Measurements from ENCODE around the gene EBPL. TPM values are rescaled to one million over a fixed set of nuclear protein-coding genes. Genes with fewer than 3 reads are reported as not detected.

EBPL gene
- total RNA-seq, 1 experiment from 2014 or later: 105 TPM

DNA sequence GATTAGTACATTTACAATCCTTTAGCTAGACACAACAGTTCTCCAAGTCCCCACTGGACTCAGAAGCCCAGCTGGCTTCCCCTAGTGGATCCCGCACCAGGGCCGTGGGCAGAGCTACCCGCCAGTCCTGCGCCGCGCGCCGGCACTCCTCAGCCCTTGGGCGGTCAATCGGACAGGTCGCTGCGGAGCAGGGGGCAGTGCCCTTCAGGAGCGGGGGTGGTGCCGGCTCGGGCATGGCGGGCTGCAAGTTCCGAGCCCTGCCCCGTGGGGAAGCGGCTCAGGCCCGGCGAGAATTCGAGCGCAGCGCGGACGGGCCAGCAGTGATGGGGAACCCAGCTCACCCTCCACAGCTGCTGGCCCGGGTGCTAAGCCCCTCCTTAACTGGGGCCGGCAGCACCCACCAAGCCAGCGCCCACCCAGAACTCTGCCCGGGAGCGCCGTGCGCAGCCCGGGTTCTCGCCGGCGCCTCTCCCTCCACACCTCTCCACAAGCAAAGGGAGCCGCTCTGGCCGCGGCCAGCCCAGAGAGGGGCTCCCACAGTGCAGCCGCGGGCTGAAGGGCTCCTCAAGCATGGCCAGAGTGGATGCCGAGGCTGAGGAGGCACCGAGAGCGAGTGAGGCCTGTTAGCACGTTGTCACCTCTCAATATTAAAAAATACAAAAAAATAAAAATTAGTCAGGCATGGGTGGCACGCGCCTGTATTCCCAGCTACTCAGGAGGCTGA lies 12.9 kb downstream of the EBPL start:
- no peak overlapping the region for H3K4me3 Mint-ChIP-seq (ENCODE audit: unreplicated experiment)
- intact Hi-C loops (cut with micrococcal nuclease; ENCODE audit: unreplicated experiment): no loop called here
- no peaks in the 10 kb centered on the region for H3K27me3 ChIP-seq (replicated peaks; ENCODE audit: control insufficient read depth, insufficient read depth, low read length)

DNA sequence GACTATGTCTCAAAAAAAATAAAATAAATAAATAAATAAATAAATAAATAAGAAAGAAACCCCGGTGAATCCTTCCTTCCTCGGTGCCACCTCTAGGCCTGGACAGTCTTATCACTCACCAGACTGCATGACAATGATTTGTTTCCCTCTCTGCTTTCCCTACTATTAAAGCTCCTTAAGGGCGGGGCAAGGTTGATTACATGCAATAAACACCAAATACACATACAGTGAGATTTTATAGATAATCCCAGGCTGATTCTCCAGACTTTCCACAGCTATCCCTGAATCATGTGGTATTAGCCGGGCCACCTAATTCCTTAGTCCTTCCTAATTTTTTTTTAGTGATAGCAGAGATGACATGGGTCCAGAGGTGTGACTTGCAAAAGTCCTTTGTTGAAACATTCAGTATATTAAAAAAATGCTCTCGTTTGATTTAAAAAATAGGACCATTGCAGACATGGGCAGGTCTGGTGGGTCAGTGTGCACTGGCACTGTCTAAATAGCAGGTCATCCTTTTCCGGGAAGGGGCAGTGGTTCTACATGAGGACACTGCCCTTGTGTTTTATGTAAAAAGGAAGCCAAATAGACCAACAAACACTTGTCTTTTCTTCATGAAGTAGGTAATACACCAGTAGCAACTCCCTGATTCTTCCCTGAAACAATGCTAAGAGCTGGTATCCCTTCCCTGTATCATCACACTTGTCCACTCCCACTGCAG lies 14.5 kb downstream of the EBPL start:
- Histone ChIP-seq H3K4me1 (no peaks in the 10 kb centered on the region), H3K9me3 (peaks cover 8% of the 10 kb centered on the region; the same call in 1 of the 2 replicates), H3K36me3 (ENCODE audit: control insufficient read depth, insufficient read depth, low read length) (peaks cover 2% of the 10 kb centered on the region), H3K27me3 (replicated peaks; ENCODE audit: control insufficient read depth, insufficient read depth, low read length) (no peaks in the 10 kb centered on the region), H3K4me3 (ENCODE audit: low read depth, low read length) (no peak overlapping the region)
- DNase-seq: no peak
- no peaks in the 10 kb centered on the region for H3K27me3 Mint-ChIP-seq (ENCODE audit: insufficient read depth, unreplicated experiment)
- no peaks in the 10 kb centered on the region for H3K4me1 Mint-ChIP-seq (ENCODE audit: low read depth, unreplicated experiment)
- ChIA-PET CTCF (no interaction called here), POLR2A (no interaction called here)
- H3K27ac Mint-ChIP-seq (ENCODE audit: unreplicated experiment): no peak overlapping the region
- TF ChIP-seq, protein P1, sequence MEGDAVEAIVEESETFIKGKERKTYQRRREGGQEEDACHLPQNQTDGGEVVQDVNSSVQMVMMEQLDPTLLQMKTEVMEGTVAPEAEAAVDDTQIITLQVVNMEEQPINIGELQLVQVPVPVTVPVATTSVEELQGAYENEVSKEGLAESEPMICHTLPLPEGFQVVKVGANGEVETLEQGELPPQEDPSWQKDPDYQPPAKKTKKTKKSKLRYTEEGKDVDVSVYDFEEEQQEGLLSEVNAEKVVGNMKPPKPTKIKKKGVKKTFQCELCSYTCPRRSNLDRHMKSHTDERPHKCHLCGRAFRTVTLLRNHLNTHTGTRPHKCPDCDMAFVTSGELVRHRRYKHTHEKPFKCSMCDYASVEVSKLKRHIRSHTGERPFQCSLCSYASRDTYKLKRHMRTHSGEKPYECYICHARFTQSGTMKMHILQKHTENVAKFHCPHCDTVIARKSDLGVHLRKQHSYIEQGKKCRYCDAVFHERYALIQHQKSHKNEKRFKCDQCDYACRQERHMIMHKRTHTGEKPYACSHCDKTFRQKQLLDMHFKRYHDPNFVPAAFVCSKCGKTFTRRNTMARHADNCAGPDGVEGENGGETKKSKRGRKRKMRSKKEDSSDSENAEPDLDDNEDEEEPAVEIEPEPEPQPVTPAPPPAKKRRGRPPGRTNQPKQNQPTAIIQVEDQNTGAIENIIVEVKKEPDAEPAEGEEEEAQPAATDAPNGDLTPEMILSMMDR (IDR thresholded peaks at IDR 0.05; ENCODE audit: insufficient read depth in 1 of 2, low read depth in 1 of 2, low read length in 1 of 2, severe bottlenecking in 1 of 2, unreplicated experiment in 1 of 2): no peak
- H3K36me3 Mint-ChIP-seq (ENCODE audit: insufficient read depth, unreplicated experiment): peaks cover 39% of the 10 kb centered on the region
- no TSS peak for BruUV-seq (replicated peaks)
- no peaks in the 10 kb centered on the region for H3K9me3 Mint-ChIP-seq (ENCODE audit: unreplicated experiment)
- intact Hi-C loops (cut with micrococcal nuclease; ENCODE audit: unreplicated experiment): no loop called here
- no peak overlapping the region for H3K4me3 Mint-ChIP-seq (ENCODE audit: unreplicated experiment)

More for the DNA sequence above, 12.9 kb downstream of the EBPL start:
- no peaks in the 10 kb centered on the region for H3K4me1 Mint-ChIP-seq (ENCODE audit: low read depth, unreplicated experiment)
- no peaks in the 10 kb centered on the region for H3K9me3 Mint-ChIP-seq (ENCODE audit: unreplicated experiment)
- Histone ChIP-seq H3K36me3 (ENCODE audit: control insufficient read depth, insufficient read depth, low read length) (peaks cover 2% of the 10 kb centered on the region), H3K9me3 (peaks cover 8% of the 10 kb centered on the region; the same call in 1 of the 2 replicates), H3K4me3 (ENCODE audit: low read depth, low read length) (no peak overlapping the region), H3K4me1 (no peaks in the 10 kb centered on the region)
- no peak for DNase-seq
- ChIA-PET CTCF (no interaction called here), POLR2A (no interaction called here)
- peaks cover 40% of the 10 kb centered on the region for H3K36me3 Mint-ChIP-seq (ENCODE audit: insufficient read depth, unreplicated experiment)
- TF ChIP-seq, protein P1 (IDR thresholded peaks at IDR 0.05; ENCODE audit: insufficient read depth in 1 of 2, low read depth in 1 of 2, low read length in 1 of 2, severe bottlenecking in 1 of 2, unreplicated experiment in 1 of 2): no peak
- no peak overlapping the region for H3K27ac Mint-ChIP-seq (ENCODE audit: unreplicated experiment)
- H3K27me3 Mint-ChIP-seq (ENCODE audit: insufficient read depth, unreplicated experiment): no peaks in the 10 kb centered on the region
- no TSS peak for BruUV-seq (replicated peaks)

DNA sequence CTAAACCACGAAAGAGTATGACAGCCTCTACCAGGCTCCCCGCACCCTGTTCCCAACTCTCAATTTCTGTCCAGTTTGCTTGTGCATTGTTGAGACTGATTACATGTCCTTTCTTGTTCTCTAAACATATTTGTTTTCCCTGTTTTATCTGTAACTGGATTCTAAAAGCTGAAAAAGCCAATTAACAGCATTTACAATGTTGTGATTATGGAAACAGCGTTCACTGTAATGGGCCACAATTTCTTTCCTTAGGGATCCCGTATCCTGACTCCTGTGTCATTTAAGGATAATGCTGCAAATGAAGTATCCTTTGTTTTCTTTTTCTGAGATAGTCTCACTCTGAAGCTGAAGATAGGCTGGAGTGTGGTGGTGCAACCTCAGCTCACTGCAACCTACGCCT lies 20.5 kb downstream of the EBPL start:
- Histone ChIP-seq H3K27me3 (replicated peaks; ENCODE audit: control insufficient read depth, insufficient read depth, low read length) (no peaks in the 10 kb centered on the region), H3K36me3 (ENCODE audit: control insufficient read depth, insufficient read depth, low read length) (peaks cover 2% of the 10 kb centered on the region), H3K9me3 (no peaks in the 10 kb centered on the region), H3K4me1 (no peaks in the 10 kb centered on the region), H3K4me3 (ENCODE audit: low read depth, low read length) (no peak overlapping the region)
- ChIA-PET POLR2A (interaction anchor here (0.5 kb wide), 1 partner anchor 16 kb away, joined by 3 read pairs; no protein-coding TSS in a partner anchor), CTCF (no interaction called here)
- intact Hi-C loops (cut with micrococcal nuclease; ENCODE audit: unreplicated experiment): no loop called here
- no peaks in the 10 kb centered on the region for H3K27me3 Mint-ChIP-seq (ENCODE audit: insufficient read depth, unreplicated experiment)
- H3K4me1 Mint-ChIP-seq (ENCODE audit: low read depth, unreplicated experiment): no peaks in the 10 kb centered on the region
- peaks cover 39% of the 10 kb centered on the region for H3K36me3 Mint-ChIP-seq (ENCODE audit: insufficient read depth, unreplicated experiment)
- no peak overlapping the region for H3K4me3 Mint-ChIP-seq (ENCODE audit: unreplicated experiment)
- BruUV-seq (replicated peaks): no TSS peak
- no peak overlapping the region for H3K27ac Mint-ChIP-seq (ENCODE audit: unreplicated experiment)
- no peaks in the 10 kb centered on the region for H3K9me3 Mint-ChIP-seq (ENCODE audit: unreplicated experiment)
- TF ChIP-seq, protein P1 (IDR thresholded peaks at IDR 0.05; ENCODE audit: insufficient read depth in 1 of 2, low read depth in 1 of 2, low read length in 1 of 2, severe bottlenecking in 1 of 2, unreplicated experiment in 1 of 2): no peak
- no peak for DNase-seq

All from Caco-2 (cell line).